ENCODE results near the gene CDH4.

GRCh38 chr20:61500791-61501321, 248.8 kb downstream of the CDH4 start:
- TF ChIP-seq, protein P1, sequence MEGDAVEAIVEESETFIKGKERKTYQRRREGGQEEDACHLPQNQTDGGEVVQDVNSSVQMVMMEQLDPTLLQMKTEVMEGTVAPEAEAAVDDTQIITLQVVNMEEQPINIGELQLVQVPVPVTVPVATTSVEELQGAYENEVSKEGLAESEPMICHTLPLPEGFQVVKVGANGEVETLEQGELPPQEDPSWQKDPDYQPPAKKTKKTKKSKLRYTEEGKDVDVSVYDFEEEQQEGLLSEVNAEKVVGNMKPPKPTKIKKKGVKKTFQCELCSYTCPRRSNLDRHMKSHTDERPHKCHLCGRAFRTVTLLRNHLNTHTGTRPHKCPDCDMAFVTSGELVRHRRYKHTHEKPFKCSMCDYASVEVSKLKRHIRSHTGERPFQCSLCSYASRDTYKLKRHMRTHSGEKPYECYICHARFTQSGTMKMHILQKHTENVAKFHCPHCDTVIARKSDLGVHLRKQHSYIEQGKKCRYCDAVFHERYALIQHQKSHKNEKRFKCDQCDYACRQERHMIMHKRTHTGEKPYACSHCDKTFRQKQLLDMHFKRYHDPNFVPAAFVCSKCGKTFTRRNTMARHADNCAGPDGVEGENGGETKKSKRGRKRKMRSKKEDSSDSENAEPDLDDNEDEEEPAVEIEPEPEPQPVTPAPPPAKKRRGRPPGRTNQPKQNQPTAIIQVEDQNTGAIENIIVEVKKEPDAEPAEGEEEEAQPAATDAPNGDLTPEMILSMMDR (IDR thresholded peaks at IDR 0.05), result no peak
- TF ChIP-seq POLR2AphosphoS5 (IDR thresholded peaks at IDR 0.05), result no peak

All from prostate gland (tissue), 2 donors.